Measurements from ENCODE around the gene NHERF1.

NHERF1 gene

DNA sequence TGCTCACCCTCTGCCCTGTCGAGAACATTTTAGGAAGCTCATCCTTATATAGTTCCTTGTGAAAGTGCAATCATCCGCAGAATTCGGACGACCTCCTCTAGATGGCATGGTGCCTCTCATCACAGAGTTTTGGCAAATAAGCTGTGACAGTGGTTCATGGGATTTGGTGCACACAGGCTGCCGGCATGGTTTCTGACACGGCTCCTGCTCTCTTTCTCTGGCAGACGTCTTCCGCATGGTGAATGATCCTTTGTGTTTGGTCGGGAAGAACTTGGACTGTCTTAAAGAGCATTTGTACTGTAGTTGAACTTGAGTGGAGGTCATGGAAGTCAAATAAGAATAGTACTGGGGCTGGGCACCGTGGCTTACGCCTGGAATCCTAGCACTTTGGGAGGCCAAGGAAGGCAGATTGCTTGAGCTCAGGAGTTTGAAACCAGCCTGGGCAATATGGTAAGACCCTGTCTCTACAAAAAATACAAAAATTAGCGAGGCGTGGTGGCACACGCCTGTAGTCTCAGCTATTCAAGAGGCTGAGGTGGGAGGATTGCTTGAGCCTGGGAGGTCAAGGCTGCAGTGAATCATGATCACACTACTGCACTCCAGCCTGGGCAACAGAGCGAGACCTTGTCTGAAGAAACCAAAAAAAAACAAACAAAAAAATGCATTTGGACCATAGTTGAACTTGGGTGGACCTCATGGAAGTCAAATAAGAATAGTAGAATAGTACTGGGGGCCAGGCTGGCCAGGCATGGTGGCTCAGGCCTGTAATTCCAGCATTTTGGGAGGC lies 62.5 kb downstream of the NHERF1 start:
- TF ChIP-seq NFIC (IDR thresholded peaks at IDR 0.05) (no peak), CREB1 (IDR thresholded peaks at IDR 0.05; ENCODE audit: low read depth) (no peak), CEBPB (IDR thresholded peaks at IDR 0.05) (no peak), TCF12 (IDR thresholded peaks at IDR 0.05; ENCODE audit: low read depth) (no peak), EP300 (IDR thresholded peaks at IDR 0.05; ENCODE audit: borderline replicate concordance) (no peak), FOXM1 (IDR thresholded peaks at IDR 0.05; ENCODE audit: borderline replicate concordance, low read depth) (no peak), TEAD4 (IDR thresholded peaks at IDR 0.05) (no peak), RAD21 (IDR thresholded peaks at IDR 0.05; ENCODE audit: low read depth) (no peak), EGR1 (IDR thresholded peaks at IDR 0.05) (no peak), MAX (IDR thresholded peaks at IDR 0.05) (no peak), ZBTB7A (IDR thresholded peaks at IDR 0.05; ENCODE audit: low read depth) (no peak), YY1 (IDR thresholded peaks at IDR 0.05; ENCODE audit: low read depth) (no peak), TAF1 (IDR thresholded peaks at IDR 0.05; ENCODE audit: low read depth) (no peak)
- TF ChIP-seq, protein P1, sequence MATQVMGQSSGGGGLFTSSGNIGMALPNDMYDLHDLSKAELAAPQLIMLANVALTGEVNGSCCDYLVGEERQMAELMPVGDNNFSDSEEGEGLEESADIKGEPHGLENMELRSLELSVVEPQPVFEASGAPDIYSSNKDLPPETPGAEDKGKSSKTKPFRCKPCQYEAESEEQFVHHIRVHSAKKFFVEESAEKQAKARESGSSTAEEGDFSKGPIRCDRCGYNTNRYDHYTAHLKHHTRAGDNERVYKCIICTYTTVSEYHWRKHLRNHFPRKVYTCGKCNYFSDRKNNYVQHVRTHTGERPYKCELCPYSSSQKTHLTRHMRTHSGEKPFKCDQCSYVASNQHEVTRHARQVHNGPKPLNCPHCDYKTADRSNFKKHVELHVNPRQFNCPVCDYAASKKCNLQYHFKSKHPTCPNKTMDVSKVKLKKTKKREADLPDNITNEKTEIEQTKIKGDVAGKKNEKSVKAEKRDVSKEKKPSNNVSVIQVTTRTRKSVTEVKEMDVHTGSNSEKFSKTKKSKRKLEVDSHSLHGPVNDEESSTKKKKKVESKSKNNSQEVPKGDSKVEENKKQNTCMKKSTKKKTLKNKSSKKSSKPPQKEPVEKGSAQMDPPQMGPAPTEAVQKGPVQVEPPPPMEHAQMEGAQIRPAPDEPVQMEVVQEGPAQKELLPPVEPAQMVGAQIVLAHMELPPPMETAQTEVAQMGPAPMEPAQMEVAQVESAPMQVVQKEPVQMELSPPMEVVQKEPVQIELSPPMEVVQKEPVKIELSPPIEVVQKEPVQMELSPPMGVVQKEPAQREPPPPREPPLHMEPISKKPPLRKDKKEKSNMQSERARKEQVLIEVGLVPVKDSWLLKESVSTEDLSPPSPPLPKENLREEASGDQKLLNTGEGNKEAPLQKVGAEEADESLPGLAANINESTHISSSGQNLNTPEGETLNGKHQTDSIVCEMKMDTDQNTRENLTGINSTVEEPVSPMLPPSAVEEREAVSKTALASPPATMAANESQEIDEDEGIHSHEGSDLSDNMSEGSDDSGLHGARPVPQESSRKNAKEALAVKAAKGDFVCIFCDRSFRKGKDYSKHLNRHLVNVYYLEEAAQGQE (IDR thresholded peaks at IDR 0.05; ENCODE audit: low read depth): no peak
- TF ChIP-seq, protein P2, sequence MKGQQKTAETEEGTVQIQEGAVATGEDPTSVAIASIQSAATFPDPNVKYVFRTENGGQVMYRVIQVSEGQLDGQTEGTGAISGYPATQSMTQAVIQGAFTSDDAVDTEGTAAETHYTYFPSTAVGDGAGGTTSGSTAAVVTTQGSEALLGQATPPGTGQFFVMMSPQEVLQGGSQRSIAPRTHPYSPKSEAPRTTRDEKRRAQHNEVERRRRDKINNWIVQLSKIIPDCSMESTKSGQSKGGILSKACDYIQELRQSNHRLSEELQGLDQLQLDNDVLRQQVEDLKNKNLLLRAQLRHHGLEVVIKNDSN (IDR thresholded peaks at IDR 0.05): no peak

DNA sequence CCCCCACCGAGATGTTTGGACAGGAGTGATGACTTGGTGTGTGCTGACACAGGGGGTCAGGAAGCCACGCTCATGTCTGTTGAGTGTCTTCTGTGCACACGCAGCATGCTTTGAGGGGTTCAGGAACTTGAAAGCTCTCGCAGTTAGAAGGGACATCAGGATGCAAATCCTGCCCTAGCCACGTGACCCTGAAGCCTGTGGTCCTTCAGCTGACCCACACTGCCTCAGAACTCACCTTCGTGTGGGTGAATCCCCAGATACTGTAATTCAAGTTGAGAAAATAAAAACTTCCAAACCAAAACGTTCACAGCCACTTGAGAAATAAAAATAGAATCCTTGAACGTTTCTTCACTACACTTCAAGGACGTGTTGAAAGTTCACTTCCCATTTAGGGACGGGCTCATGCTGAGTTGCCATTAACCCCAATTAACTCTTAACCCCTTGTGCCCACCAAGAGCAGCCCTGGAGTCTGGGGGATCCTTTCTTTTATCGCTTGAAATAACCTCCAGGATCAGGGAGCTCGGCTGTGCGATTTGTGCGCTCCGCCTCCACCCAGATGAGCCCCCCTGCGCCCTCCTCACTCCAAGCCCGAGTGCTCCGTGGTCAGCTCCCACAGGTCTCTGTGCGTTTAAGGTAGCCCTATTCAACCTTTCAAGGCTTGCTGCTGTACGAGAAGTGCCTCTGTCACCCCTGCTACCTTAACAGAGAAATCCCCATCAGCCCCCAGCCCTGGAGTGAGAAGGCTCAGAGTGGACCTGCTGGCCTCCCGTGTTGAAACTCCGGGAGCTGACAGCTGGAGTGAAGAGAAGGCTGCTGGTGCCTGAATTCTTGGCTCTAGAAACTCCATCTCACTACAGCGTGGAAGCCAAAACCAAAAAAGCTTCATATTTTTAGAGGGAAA lies 63.9 kb downstream of the NHERF1 start:
- TF ChIP-seq NFIC (IDR thresholded peaks at IDR 0.05) (no peak), RAD21 (IDR thresholded peaks at IDR 0.05; ENCODE audit: low read depth) (no peak), TAF1 (IDR thresholded peaks at IDR 0.05; ENCODE audit: low read depth) (no peak), CEBPB (IDR thresholded peaks at IDR 0.05) (no peak), FOXM1 (IDR thresholded peaks at IDR 0.05; ENCODE audit: borderline replicate concordance, low read depth) (no peak), MAX (IDR thresholded peaks at IDR 0.05) (no peak)

- no peak for TF ChIP-seq TEAD4 (IDR thresholded peaks at IDR 0.05)
- TF ChIP-seq, protein P2 (IDR thresholded peaks at IDR 0.05): no peak
- TF ChIP-seq CEBPB (IDR thresholded peaks at IDR 0.05): no peak
- peak; percentile 41; the same call in 1 of the 2 replicates for TF ChIP-seq RAD21 (IDR thresholded peaks at IDR 0.05; ENCODE audit: low read depth)
Measured at GRCh38 chr17:74814453-74814852, 66.0 kb downstream of the NHERF1 start.

DNA sequence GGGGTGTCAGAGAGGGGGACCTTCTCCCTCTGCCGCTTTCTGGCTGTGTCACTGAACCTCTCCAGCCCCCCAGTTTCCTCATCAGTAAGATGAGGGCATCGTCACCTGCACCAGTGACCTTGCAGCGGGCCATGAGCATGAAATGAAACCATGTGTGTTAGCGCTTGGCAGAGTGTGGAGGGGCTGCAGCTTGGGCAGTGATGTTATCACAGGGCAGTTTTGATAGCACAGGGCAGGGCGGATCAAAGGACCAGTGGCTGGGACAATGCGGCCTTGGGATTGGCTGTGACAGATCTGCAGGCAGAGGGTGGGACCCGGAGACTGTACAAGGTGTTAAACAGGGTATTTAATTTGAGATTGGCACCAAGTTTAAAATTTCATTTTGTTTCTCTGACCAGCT lies 66.6 kb downstream of the NHERF1 start:
- TF ChIP-seq CEBPB (IDR thresholded peaks at IDR 0.05): no peak
- TF ChIP-seq MAX (IDR thresholded peaks at IDR 0.05): no peak
- TF ChIP-seq NFIC (IDR thresholded peaks at IDR 0.05): no peak
- TF ChIP-seq TEAD4 (IDR thresholded peaks at IDR 0.05): no peak
- no peak for TF ChIP-seq ZBTB7A (IDR thresholded peaks at IDR 0.05; ENCODE audit: low read depth)
- TF ChIP-seq EP300 (IDR thresholded peaks at IDR 0.05; ENCODE audit: borderline replicate concordance): no peak
- TF ChIP-seq TAF1 (IDR thresholded peaks at IDR 0.05; ENCODE audit: low read depth): no peak
- no peak for TF ChIP-seq CREB1 (IDR thresholded peaks at IDR 0.05; ENCODE audit: low read depth)
- TF ChIP-seq, protein P1 (IDR thresholded peaks at IDR 0.05; ENCODE audit: low read depth): no peak
- TF ChIP-seq, protein P2 (IDR thresholded peaks at IDR 0.05): no peak
- no peak for TF ChIP-seq RAD21 (IDR thresholded peaks at IDR 0.05; ENCODE audit: low read depth)
- TF ChIP-seq EGR1 (IDR thresholded peaks at IDR 0.05): no peak
